Measurements from ENCODE around the gene ZYG11B. TPM values are rescaled to one million over a fixed set of nuclear protein-coding genes. Genes with fewer than 3 reads are reported as not detected.
"Not testable (repeated sequence)": the region's sequence is repeated elsewhere in the genome, so short reads cannot be mapped to it uniquely, and the experiment has no call there.

ZYG11B gene
- total and polyA plus RNA-seq, 2 experiments from 2014 or later: 5.4 to 34.4 TPM

GRCh38 chr1:52707927-52708655, 18.2 kb upstream of the ZYG11B start:
- Histone ChIP-seq H3K27ac (peak overlapping the region; percentile 71), H4K20me1 (ENCODE audit: insufficient read depth, poor library complexity, severe bottlenecking) (no peaks in the 10 kb centered on the region), H3K27me3 (no peaks in the 10 kb centered on the region), H2AFZ (no peak overlapping the region), H3K4me2 (no peak overlapping the region), H3K4me1 (ENCODE audit: insufficient read depth) (peaks cover 7% of the 10 kb centered on the region), H3K9me2 (replicated peaks; ENCODE audit: insufficient read depth) (no peaks in the 10 kb centered on the region), H3K9me3 (ENCODE audit: low read depth) (no peaks in the 10 kb centered on the region), H3K36me3 (replicated peaks; ENCODE audit: insufficient read depth, low read depth) (no peaks in the 10 kb centered on the region), H3K4me3 (no peak overlapping the region), H3K79me2 (no peaks in the 10 kb centered on the region)
- DNase-seq (ENCODE audit: low spot score): peak; percentile 52
- WGBS (ENCODE audit: low lambda C conversion rate, missing lambda C conversion rate): 87% methylated on average over 5 of the region's 5 CpGs
- TF ChIP-seq EZH2phosphoT487 (IDR thresholded peaks at IDR 0.05; ENCODE audit: low read depth, severe bottlenecking, unreplicated experiment) (no peak), EZH2 (IDR thresholded peaks at IDR 0.05; ENCODE audit: borderline replicate concordance) (no peak)
- TF ChIP-seq, protein P1, sequence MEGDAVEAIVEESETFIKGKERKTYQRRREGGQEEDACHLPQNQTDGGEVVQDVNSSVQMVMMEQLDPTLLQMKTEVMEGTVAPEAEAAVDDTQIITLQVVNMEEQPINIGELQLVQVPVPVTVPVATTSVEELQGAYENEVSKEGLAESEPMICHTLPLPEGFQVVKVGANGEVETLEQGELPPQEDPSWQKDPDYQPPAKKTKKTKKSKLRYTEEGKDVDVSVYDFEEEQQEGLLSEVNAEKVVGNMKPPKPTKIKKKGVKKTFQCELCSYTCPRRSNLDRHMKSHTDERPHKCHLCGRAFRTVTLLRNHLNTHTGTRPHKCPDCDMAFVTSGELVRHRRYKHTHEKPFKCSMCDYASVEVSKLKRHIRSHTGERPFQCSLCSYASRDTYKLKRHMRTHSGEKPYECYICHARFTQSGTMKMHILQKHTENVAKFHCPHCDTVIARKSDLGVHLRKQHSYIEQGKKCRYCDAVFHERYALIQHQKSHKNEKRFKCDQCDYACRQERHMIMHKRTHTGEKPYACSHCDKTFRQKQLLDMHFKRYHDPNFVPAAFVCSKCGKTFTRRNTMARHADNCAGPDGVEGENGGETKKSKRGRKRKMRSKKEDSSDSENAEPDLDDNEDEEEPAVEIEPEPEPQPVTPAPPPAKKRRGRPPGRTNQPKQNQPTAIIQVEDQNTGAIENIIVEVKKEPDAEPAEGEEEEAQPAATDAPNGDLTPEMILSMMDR (IDR thresholded peaks at IDR 0.05; ENCODE audit: poor library complexity): no peak

DNA sequence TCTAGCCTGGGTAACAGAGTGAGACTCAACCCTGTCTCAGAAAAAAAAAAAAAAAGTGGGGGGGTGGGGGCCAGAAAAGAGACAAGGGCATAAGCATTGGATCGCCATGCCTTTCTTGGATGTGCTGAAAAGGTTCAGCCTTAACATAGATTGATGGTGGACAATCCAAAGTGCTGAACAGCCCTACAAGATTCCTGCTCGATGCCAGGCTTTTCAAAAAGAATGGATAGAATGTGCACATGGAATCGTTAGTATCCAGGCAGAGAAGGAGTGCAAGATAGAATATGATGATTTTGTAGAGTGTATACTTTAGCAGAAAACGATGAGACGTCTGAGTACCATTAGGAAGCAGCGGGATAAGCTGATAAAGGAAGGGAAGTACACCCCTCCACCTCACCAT, 17.2 kb upstream of the ZYG11B start:
- Histone ChIP-seq H3K27me3 (no peaks in the 10 kb centered on the region), H3K4me2 (no peak overlapping the region), H2AFZ (no peak overlapping the region), H3K9me2 (replicated peaks; ENCODE audit: insufficient read depth) (no peaks in the 10 kb centered on the region), H3K9me3 (ENCODE audit: low read depth) (no peaks in the 10 kb centered on the region), H3K36me3 (replicated peaks; ENCODE audit: insufficient read depth, low read depth) (no peaks in the 10 kb centered on the region), H3K79me2 (no peaks in the 10 kb centered on the region), H3K4me1 (ENCODE audit: insufficient read depth) (no peaks in the 10 kb centered on the region), H3K27ac (peak overlapping the region; percentile 64), H3K4me3 (no peak overlapping the region), H4K20me1 (ENCODE audit: insufficient read depth, poor library complexity, severe bottlenecking) (no peaks in the 10 kb centered on the region)
- WGBS (ENCODE audit: low lambda C conversion rate, missing lambda C conversion rate): 66% methylated on average over 6 of the region's 6 CpGs
- DNase-seq (ENCODE audit: low spot score): no peak
- TF ChIP-seq, protein P1 (IDR thresholded peaks at IDR 0.05; ENCODE audit: poor library complexity): no peak
- no peak for TF ChIP-seq EZH2phosphoT487 (IDR thresholded peaks at IDR 0.05; ENCODE audit: low read depth, severe bottlenecking, unreplicated experiment)

GRCh38 chr1:52713590-52713989, 12.7 kb upstream of the ZYG11B start:
- Histone ChIP-seq H3K4me3 (no peak overlapping the region), H3K27me3 (no peaks in the 10 kb centered on the region), H3K79me2 (no peaks in the 10 kb centered on the region), H3K27ac (no peak overlapping the region), H3K9me3 (ENCODE audit: low read depth) (no peaks in the 10 kb centered on the region), H4K20me1 (ENCODE audit: insufficient read depth, poor library complexity, severe bottlenecking) (no peaks in the 10 kb centered on the region), H3K36me3 (replicated peaks; ENCODE audit: insufficient read depth, low read depth) (no peaks in the 10 kb centered on the region), H3K4me1 (ENCODE audit: insufficient read depth) (no peaks in the 10 kb centered on the region), H2AFZ (no peak overlapping the region), H3K4me2 (no peak overlapping the region), H3K9me2 (replicated peaks; ENCODE audit: insufficient read depth) (no peaks in the 10 kb centered on the region)
- no peak for DNase-seq (ENCODE audit: low spot score)
- TF ChIP-seq, protein P1 (IDR thresholded peaks at IDR 0.05; ENCODE audit: poor library complexity): no peak
- no peak for TF ChIP-seq EZH2phosphoT487 (IDR thresholded peaks at IDR 0.05; ENCODE audit: low read depth, severe bottlenecking, unreplicated experiment)
- TF ChIP-seq EZH2 (IDR thresholded peaks at IDR 0.05; ENCODE audit: borderline replicate concordance): no peak
- 96% methylated on average over 4 of the region's 4 CpGs for WGBS (ENCODE audit: low lambda C conversion rate, missing lambda C conversion rate)

- H4K20me1 ChIP-seq (ENCODE audit: insufficient read depth, poor library complexity, severe bottlenecking); H3K27ac ChIP-seq; DNase-seq (ENCODE audit: low spot score); H3K4me1 ChIP-seq (ENCODE audit: insufficient read depth); H3K36me3 ChIP-seq (replicated peaks; ENCODE audit: insufficient read depth, low read depth); H2AFZ ChIP-seq; H3K79me2 ChIP-seq; H3K27me3 ChIP-seq; H3K4me2 ChIP-seq; H3K4me3 ChIP-seq; H3K9me2 ChIP-seq (replicated peaks; ENCODE audit: insufficient read depth); H3K9me3 ChIP-seq (ENCODE audit: low read depth): not testable (repeated sequence)
- 94% methylated on average over 6 of the region's 6 CpGs for whole genome bisulfite sequencing (ENCODE audit: low lambda C conversion rate, missing lambda C conversion rate)
Measured at GRCh38 chr1:52715296-52715695, 11.0 kb upstream of the ZYG11B start.

All from hepatocyte (in vitro differentiated cells).